Measurements from ENCODE around the gene OTUB1. TPM values are rescaled to one million over a fixed set of nuclear protein-coding genes. Genes with fewer than 3 reads are reported as not detected.

OTUB1 gene
- total and polyA plus RNA-seq, 2 of the 13 experiments (the other 11 are each of a cell fraction or from before 2014, with no cell fraction given), result 58.8 to 130 TPM

DNA sequence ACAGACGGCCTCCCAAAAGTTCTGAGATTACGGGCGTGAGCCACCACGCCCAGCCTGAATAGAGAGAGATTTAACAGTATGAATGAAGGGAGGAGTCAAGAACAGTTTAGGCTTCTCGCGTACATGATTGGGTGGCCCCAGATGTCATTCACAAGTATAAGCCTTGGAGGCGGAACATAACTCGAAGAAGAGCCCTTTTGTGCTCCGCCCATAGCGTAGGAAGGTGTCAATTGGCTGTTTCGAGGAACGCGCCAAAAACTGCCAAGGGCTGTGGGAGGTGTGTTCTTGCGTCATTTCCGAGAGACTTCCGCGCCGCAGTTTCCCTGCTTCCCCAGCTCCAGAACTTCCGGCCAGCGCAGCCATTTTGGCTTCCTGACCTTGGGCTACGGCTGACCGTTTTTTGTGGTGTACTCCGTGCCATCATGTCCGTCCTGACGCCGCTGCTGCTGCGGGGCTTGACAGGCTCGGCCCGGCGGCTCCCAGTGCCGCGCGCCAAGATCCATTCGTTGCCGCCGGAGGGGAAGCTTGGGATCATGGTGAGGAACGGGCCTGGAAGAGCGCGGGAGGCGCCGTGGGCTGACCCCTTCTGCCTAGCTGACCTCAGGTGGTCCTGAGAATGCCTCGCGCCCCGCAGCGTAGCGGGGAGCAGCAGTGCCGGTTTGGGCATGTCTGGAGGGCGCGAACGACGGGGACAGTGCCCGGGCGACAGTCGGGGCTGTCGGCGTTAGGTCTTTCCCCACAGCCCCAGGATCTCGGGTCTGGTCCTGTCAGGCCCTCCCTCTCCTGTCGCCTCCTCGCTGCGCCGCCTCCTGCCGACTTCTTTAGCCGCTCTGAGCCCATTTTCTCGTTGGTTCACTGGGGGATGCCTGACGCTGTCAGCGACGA, 11.7 kb upstream of the OTUB1 start, which contains the start of gene COX8A (continued):
- TF ChIP-seq, protein P1, sequence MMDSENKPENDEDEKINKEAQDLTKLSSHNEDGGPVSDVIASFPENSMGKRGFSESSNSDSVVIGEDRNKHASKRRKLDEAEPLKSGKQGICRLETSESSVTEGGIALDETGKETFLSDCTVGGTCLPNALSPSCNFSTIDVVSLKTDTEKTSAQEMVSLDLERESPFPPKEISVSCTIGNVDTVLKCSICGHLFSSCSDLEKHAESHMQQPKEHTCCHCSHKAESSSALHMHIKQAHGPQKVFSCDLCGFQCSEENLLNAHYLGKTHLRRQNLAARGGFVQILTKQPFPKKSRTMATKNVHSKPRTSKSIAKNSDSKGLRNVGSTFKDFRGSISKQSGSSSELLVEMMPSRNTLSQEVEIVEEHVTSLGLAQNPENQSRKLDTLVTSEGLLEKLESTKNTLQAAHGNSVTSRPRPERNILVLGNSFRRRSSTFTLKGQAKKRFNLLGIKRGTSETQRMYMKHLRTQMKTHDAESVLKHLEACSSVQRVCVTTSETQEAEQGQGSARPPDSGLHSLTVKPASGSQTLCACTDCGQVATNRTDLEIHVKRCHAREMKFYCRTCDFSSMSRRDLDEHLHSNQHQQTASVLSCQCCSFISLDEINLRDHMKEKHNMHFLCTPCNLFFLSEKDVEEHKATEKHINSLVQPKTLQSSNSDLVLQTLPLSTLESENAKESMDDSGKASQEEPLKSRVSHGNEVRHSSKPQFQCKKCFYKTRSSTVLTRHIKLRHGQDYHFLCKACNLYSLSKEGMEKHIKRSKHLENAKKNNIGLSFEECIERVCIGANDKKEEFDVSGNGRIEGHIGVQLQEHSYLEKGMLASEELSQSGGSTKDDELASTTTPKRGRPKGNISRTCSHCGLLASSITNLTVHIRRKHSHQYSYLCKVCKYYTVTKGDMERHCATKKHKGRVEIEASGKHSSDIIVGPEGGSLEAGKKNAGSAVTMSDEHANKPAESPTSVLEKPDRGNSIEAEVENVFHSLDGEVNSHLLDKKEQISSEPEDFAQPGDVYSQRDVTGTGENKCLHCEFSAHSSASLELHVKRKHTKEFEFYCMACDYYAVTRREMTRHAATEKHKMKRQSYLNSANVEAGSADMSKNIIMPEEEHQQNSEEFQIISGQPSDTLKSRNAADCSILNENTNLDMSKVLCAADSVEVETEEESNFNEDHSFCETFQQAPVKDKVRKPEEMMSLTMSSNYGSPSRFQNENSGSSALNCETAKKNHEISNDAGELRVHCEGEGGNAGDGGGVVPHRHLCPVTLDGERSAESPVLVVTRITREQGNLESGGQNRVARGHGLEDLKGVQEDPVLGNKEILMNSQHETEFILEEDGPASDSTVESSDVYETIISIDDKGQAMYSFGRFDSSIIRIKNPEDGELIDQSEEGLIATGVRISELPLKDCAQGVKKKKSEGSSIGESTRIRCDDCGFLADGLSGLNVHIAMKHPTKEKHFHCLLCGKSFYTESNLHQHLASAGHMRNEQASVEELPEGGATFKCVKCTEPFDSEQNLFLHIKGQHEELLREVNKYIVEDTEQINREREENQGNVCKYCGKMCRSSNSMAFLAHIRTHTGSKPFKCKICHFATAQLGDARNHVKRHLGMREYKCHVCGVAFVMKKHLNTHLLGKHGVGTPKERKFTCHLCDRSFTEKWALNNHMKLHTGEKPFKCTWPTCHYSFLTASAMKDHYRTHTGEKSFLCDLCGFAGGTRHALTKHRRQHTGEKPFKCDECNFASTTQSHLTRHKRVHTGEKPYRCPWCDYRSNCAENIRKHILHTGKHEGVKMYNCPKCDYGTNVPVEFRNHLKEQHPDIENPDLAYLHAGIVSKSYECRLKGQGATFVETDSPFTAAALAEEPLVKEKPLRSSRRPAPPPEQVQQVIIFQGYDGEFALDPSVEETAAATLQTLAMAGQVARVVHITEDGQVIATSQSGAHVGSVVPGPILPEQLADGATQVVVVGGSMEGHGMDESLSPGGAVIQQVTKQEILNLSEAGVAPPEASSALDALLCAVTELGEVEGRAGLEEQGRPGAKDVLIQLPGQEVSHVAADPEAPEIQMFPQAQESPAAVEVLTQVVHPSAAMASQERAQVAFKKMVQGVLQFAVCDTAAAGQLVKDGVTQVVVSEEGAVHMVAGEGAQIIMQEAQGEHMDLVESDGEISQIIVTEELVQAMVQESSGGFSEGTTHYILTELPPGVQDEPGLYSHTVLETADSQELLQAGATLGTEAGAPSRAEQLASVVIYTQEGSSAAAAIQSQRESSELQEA (CRISPR knock-in tag; IDR thresholded peaks at IDR 0.05; ENCODE audit: not compliant biosample characterization), result peak; percentile 94
- TF ChIP-seq ZFY (CRISPR knock-in tag; IDR thresholded peaks at IDR 0.05) (peak; percentile 95), MAZ (IDR thresholded peaks at IDR 0.05; ENCODE audit: borderline replicate concordance, low read depth, low read length) (peak; percentile 99), MAZ (CRISPR knock-in tag; IDR thresholded peaks at IDR 0.05; ENCODE audit: low read depth) (peak; percentile 65), RARG (CRISPR knock-in tag; IDR thresholded peaks at IDR 0.05; ENCODE audit: low read depth) (no peak), ZFP36 (IDR thresholded peaks at IDR 0.05; ENCODE audit: borderline replicate concordance, low read depth, low read length, partially characterized antibody) (no peak), ETV5 (CRISPR knock-in tag; IDR thresholded peaks at IDR 0.05; ENCODE audit: borderline replicate concordance) (peak; percentile 91), NFKB2 (CRISPR knock-in tag; IDR thresholded peaks at IDR 0.05; ENCODE audit: borderline replicate concordance) (peak; percentile 81; the same call in 1 of the 2 replicates), ZNF44 (CRISPR knock-in tag; IDR thresholded peaks at IDR 0.05) (peak; percentile 92)
- TF ChIP-seq, protein P2, sequence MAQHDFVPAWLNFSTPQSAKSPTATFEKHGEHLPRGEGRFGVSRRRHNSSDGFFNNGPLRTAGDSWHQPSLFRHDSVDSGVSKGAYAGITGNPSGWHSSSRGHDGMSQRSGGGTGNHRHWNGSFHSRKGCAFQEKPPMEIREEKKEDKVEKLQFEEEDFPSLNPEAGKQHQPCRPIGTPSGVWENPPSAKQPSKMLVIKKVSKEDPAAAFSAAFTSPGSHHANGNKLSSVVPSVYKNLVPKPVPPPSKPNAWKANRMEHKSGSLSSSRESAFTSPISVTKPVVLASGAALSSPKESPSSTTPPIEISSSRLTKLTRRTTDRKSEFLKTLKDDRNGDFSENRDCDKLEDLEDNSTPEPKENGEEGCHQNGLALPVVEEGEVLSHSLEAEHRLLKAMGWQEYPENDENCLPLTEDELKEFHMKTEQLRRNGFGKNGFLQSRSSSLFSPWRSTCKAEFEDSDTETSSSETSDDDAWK (CRISPR knock-in tag; IDR thresholded peaks at IDR 0.05), result no peak
- TF ChIP-seq, protein P3, sequence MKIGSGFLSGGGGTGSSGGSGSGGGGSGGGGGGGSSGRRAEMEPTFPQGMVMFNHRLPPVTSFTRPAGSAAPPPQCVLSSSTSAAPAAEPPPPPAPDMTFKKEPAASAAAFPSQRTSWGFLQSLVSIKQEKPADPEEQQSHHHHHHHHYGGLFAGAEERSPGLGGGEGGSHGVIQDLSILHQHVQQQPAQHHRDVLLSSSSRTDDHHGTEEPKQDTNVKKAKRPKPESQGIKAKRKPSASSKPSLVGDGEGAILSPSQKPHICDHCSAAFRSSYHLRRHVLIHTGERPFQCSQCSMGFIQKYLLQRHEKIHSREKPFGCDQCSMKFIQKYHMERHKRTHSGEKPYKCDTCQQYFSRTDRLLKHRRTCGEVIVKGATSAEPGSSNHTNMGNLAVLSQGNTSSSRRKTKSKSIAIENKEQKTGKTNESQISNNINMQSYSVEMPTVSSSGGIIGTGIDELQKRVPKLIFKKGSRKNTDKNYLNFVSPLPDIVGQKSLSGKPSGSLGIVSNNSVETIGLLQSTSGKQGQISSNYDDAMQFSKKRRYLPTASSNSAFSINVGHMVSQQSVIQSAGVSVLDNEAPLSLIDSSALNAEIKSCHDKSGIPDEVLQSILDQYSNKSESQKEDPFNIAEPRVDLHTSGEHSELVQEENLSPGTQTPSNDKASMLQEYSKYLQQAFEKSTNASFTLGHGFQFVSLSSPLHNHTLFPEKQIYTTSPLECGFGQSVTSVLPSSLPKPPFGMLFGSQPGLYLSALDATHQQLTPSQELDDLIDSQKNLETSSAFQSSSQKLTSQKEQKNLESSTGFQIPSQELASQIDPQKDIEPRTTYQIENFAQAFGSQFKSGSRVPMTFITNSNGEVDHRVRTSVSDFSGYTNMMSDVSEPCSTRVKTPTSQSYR (CRISPR knock-in tag; IDR thresholded peaks at IDR 0.05; ENCODE audit: borderline replicate concordance), result no peak
